ENCODE measurements around the gene MZF1. TPM values are rescaled to one million over a fixed set of nuclear protein-coding genes. Genes with fewer than 3 reads are reported as not detected.

Gene MZF1
- total RNA-seq, 1 donor from 2014 or later = 77.1 TPM

- no peak for TF ChIP-seq CTCF (IDR thresholded peaks at IDR 0.05)
- Histone ChIP-seq H3K4me1 (peaks cover 0 to 12% of the 10 kb centered on the region in 2 donors), H3K4me3 (peak overlapping the region; percentile 7 to 23), H3K36me3 (no peaks in the 10 kb centered on the region), H3K9me3 (no peaks in the 10 kb centered on the region), H3K27ac (no peak overlapping the region), H3K27me3 (peaks cover 13% of the 10 kb centered on the region)
- DNase-seq (ENCODE audit: low spot score in 2 of 2) = no peak
- intact Hi-C loops (cut with DNase I) = no loop called here
Measured at GRCh38 chr19:58538257-58539168, 34.6 kb downstream of the MZF1 start.

GRCh38 chr19:58536852-58537798, 36.0 kb downstream of the MZF1 start:
- no peak overlapping the region for H3K27ac ChIP-seq
- no peaks in the 10 kb centered on the region for H3K36me3 ChIP-seq
- peaks cover 13% of the 10 kb centered on the region for H3K27me3 ChIP-seq
- no peaks in the 10 kb centered on the region for H3K9me3 ChIP-seq
- H3K4me3 ChIP-seq = no peak overlapping the region
- DNase-seq (ENCODE audit: low spot score in 2 of 2) = no peak
- TF ChIP-seq CTCF (IDR thresholded peaks at IDR 0.05) = no peak
- peaks cover 0 to 7% of the 10 kb centered on the region in 2 donors for H3K4me1 ChIP-seq
- intact Hi-C loops (cut with DNase I) = no loop called here

- Histone ChIP-seq H3K27me3 (peaks cover 13% of the 10 kb centered on the region), H3K27ac (no peak overlapping the region), H3K4me1 (peaks cover 0 to 7% of the 10 kb centered on the region in 2 donors), H3K9me3 (no peaks in the 10 kb centered on the region), H3K36me3 (no peaks in the 10 kb centered on the region), H3K4me3 (no peak overlapping the region)
- DNase-seq (ENCODE audit: low spot score in 2 of 2) = no peak
- intact Hi-C loops (cut with DNase I) = no loop called here
- TF ChIP-seq CTCF (IDR thresholded peaks at IDR 0.05) = no peak
Measured at GRCh38 chr19:58535857-58536256, 37.3 kb downstream of the MZF1 start.

GRCh38 chr19:58531034-58531840, 41.9 kb downstream of the MZF1 start:
- H3K36me3 ChIP-seq = no peaks in the 10 kb centered on the region
- H3K4me1 ChIP-seq = no peaks in the 10 kb centered on the region
- DNase-seq (ENCODE audit: low spot score in 2 of 2) = no peak
- TF ChIP-seq CTCF (IDR thresholded peaks at IDR 0.05) = no peak
- no peak overlapping the region for H3K4me3 ChIP-seq
- no peaks in the 10 kb centered on the region for H3K27me3 ChIP-seq
- intact Hi-C loops (cut with DNase I) = no loop called here
- no peak overlapping the region for H3K27ac ChIP-seq
- no peaks in the 10 kb centered on the region for H3K9me3 ChIP-seq

GRCh38 chr19:58529405-58529804, 43.7 kb downstream of the MZF1 start:
- no peaks in the 10 kb centered on the region for H3K27me3 ChIP-seq
- H3K9me3 ChIP-seq = no peaks in the 10 kb centered on the region
- H3K36me3 ChIP-seq = no peaks in the 10 kb centered on the region
- no peak overlapping the region for H3K27ac ChIP-seq
- no peak overlapping the region for H3K4me3 ChIP-seq
- no peak for DNase-seq (ENCODE audit: low spot score in 2 of 2)
- no peak for TF ChIP-seq CTCF (IDR thresholded peaks at IDR 0.05)
- H3K4me1 ChIP-seq = no peaks in the 10 kb centered on the region
- intact Hi-C loops (cut with DNase I) = no loop called here
